ENCODE results near the gene AGAP1.

DNA sequence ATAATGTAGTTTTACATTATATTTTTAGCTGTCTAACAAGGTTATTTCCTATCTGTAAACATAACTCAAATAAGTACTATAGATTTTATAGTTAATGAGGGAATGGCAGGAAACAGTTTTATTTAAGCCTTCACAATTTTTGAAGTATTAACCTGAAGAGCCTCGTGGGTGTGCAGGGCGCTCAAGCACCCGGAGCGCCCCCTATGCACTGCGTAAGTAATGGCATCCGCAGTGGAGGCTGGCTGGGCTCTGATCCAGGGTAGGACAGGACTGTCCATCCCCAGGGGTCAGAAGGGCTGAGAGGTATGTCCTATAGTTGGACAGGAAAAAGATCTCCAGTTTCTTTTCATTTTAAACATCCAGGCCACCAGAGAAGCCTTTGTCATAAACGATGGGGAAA is 682.6 kb downstream of the AGAP1 start:
- no peak for TF ChIP-seq POLR2A (IDR thresholded peaks at IDR 0.05)
- TF ChIP-seq, protein P1, sequence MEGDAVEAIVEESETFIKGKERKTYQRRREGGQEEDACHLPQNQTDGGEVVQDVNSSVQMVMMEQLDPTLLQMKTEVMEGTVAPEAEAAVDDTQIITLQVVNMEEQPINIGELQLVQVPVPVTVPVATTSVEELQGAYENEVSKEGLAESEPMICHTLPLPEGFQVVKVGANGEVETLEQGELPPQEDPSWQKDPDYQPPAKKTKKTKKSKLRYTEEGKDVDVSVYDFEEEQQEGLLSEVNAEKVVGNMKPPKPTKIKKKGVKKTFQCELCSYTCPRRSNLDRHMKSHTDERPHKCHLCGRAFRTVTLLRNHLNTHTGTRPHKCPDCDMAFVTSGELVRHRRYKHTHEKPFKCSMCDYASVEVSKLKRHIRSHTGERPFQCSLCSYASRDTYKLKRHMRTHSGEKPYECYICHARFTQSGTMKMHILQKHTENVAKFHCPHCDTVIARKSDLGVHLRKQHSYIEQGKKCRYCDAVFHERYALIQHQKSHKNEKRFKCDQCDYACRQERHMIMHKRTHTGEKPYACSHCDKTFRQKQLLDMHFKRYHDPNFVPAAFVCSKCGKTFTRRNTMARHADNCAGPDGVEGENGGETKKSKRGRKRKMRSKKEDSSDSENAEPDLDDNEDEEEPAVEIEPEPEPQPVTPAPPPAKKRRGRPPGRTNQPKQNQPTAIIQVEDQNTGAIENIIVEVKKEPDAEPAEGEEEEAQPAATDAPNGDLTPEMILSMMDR (IDR thresholded peaks at IDR 0.05): peak in 4 of 6 experiments; percentile 8 to 46 (median 16)
